ENCODE results near the gene KLHL15. TPM values are rescaled to one million over a fixed set of nuclear protein-coding genes. Genes with fewer than 3 reads are reported as not detected.

Gene KLHL15
- total RNA-seq (2014; rRNA removed; shearing (Covaris generic)): 15.0 and 15.3 TPM in 2 replicates
- polyA plus RNA-seq (2016; fragmentation: Nextera tagmentation; extraction: Ambion mirVana): 2.2 and 2.4 TPM in 2 replicates
- long read RNA-seq, partial matches to known transcripts: 0 of 3 reads
- long read RNA-seq, other reads (novel, unspliced or antisense): 3 of 3 reads

- Mint-ChIP-seq H3K4me1 (peaks cover 2% of the 10 kb centered on the region; the same call in 2 of the 3 replicates), H3K36me3 (ENCODE audit: low read depth) (peaks cover 7% of the 10 kb centered on the region), H3K4me3 (peak within 1 kb of the TSS; percentile 80), H3K27ac (peak within 1 kb of the TSS; percentile 92), H3K9me3 (no peaks in the 10 kb centered on the region), H3K27me3 (ENCODE audit: insufficient read depth, low read depth, poor library complexity) (peaks cover 12% of the 10 kb centered on the region)
- Histone ChIP-seq H3K36me3 (ENCODE audit: insufficient read depth) (no peaks in the 10 kb centered on the region), H3K4me1 (ENCODE audit: insufficient read depth) (no peaks in the 10 kb centered on the region), H3K4me3 (peak within 1 kb of the TSS; percentile 91), H3K4me2 (peak within 1 kb of the TSS; percentile 76), H3K9me2 (ENCODE audit: insufficient read depth) (no peaks in the 10 kb centered on the region), H4K20me1 (replicated peaks; ENCODE audit: insufficient read depth) (peaks cover 5% of the 10 kb centered on the region; the same call in 1 of the 2 replicates), H3K27me3 (ENCODE audit: insufficient read depth) (peaks cover 39% of the 10 kb centered on the region), H3K79me2 (replicated peaks; ENCODE audit: insufficient read depth) (peaks cover 27% of the 10 kb centered on the region), H3K27ac (ENCODE audit: low read depth) (peak within 1 kb of the TSS; percentile 95), H3F3A (replicated peaks; ENCODE audit: low read depth) (no peaks in the 10 kb centered on the region), H2AFZ (no peak within 1 kb of the TSS)
- no peak for DNase-seq (ENCODE audit: low spot score)
- no peak for ATAC-seq
- TF ChIP-seq ZNF462 (CRISPR knock-in tag; IDR thresholded peaks at IDR 0.05) (no peak), ZNF331 (CRISPR knock-in tag; IDR thresholded peaks at IDR 0.05; ENCODE audit: low read depth) (no peak), CREB1 (CRISPR knock-in tag; IDR thresholded peaks at IDR 0.05; ENCODE audit: low read depth) (no peak), NANOG (IDR thresholded peaks at IDR 0.05; ENCODE audit: borderline replicate concordance) (no peak), ZNF114 (CRISPR knock-in tag; IDR thresholded peaks at IDR 0.05) (no peak), JUNB (IDR thresholded peaks at IDR 0.05; ENCODE audit: unreplicated experiment) (no peak), ETS1 (IDR thresholded peaks at IDR 0.05) (no peak), STAT1 (IDR thresholded peaks at IDR 0.05; ENCODE audit: unreplicated experiment) (no peak), POLR2AphosphoS5 (IDR thresholded peaks at IDR 0.05; ENCODE audit: low read depth) (no peak), EZH2 (IDR thresholded peaks at IDR 0.05; ENCODE audit: low read depth, unreplicated experiment) (no peak), EZH2phosphoT487 (IDR thresholded peaks at IDR 0.05; ENCODE audit: unreplicated experiment) (no peak), REST (IDR thresholded peaks at IDR 0.05; ENCODE audit: unreplicated experiment) (no peak)
- TF ChIP-seq, protein P1, sequence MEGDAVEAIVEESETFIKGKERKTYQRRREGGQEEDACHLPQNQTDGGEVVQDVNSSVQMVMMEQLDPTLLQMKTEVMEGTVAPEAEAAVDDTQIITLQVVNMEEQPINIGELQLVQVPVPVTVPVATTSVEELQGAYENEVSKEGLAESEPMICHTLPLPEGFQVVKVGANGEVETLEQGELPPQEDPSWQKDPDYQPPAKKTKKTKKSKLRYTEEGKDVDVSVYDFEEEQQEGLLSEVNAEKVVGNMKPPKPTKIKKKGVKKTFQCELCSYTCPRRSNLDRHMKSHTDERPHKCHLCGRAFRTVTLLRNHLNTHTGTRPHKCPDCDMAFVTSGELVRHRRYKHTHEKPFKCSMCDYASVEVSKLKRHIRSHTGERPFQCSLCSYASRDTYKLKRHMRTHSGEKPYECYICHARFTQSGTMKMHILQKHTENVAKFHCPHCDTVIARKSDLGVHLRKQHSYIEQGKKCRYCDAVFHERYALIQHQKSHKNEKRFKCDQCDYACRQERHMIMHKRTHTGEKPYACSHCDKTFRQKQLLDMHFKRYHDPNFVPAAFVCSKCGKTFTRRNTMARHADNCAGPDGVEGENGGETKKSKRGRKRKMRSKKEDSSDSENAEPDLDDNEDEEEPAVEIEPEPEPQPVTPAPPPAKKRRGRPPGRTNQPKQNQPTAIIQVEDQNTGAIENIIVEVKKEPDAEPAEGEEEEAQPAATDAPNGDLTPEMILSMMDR (conservative IDR thresholded peaks at IDR 0.05; ENCODE audit: low read depth in 2 of 2): no peak
Measured at GRCh38 chrX:24027086-24027485, at the start of gene KLHL15. KLHL15 (minus strand) TSS chrX:24027186; CDS start chrX:24006693, 20,493 bp downstream.

Measured in GM23338 (cell line).